GM19397 (cell line): Measurements from ENCODE around the gene ESCO1.

Experiments
- ATAC-seq: cut with Tn5 transposase; IDR thresholded peaks from one replicate; pipeline ENCODE4 v1.9.1; 2021; ENCODE audit warnings: mild to moderate bottlenecking, moderate library complexity; ENCODE audit not compliant: unreplicated experiment

Gene ESCO1

GRCh38 chr18:21489919-21490495 is 110.5 kb downstream of the ESCO1 start:
- no peak for ATAC-seq

- no peak for ATAC-seq
Observed at GRCh38 chr18:21489119-21489750, 111.3 kb downstream of the ESCO1 start.

GRCh38 chr18:21486905-21487437 is 113.5 kb downstream of the ESCO1 start:
- ATAC-seq = no peak

GRCh38 chr18:21484851-21485636 is 115.5 kb downstream of the ESCO1 start:
- no peak for ATAC-seq

GRCh38 chr18:21483051-21483450 is 117.5 kb downstream of the ESCO1 start:
- ATAC-seq = no peak

- no peak for ATAC-seq
Observed at GRCh38 chr18:21481739-21482138, 118.8 kb downstream of the ESCO1 start.

- no peak for ATAC-seq
Observed at GRCh38 chr18:21479721-21480120, 120.8 kb downstream of the ESCO1 start.
